ENCODE measurements around the gene RUNX3. TPM values are rescaled to one million over a fixed set of nuclear protein-coding genes. Genes with fewer than 3 reads are reported as not detected.

The RUNX3 gene
- polyA plus RNA-seq, 1 of the 3 experiments (the other 2 are of a cell fraction), result not detected

GRCh38 chr1:24856787-24857506, 73.1 kb downstream of the RUNX3 start:
- Histone ChIP-seq H3K36me3 (replicated peaks in 1 of 2; ENCODE audit: control insufficient read depth in 1 of 2, insufficient read depth in 2 of 2, low read length in 1 of 2) (peaks cover 0 to 2% of the 10 kb centered on the region in 2 experiments), H4K20me1 (ENCODE audit: insufficient read depth) (no peaks in the 10 kb centered on the region), H3K4me1 (ENCODE audit: control insufficient read depth in 1 of 2, insufficient read depth in 2 of 2, low read depth in 1 of 2, low read length in 1 of 2) (no peaks in the 10 kb centered on the region), H3K9ac (no peak overlapping the region), H3K4me3 (ENCODE audit: low read depth in 2 of 2, low read length in 1 of 2) (no peak overlapping the region), H3K27me3 (ENCODE audit: insufficient read depth) (no peaks in the 10 kb centered on the region), H3K9me3 (no peaks in the 10 kb centered on the region), H3F3A (replicated peaks; ENCODE audit: insufficient read depth) (no peaks in the 10 kb centered on the region), H3K27ac (ENCODE audit: low read depth in 2 of 2, low read length in 1 of 2) (no peak overlapping the region), H2AFZ (ENCODE audit: low read depth) (no peak overlapping the region), H3K9me2 (no peaks in the 10 kb centered on the region), H3K79me2 (ENCODE audit: insufficient read depth) (no peaks in the 10 kb centered on the region), H3K4me2 (no peak overlapping the region)
- POLR2A ChIA-PET, result no interaction called here
- no peak for DNase-seq
- TF ChIP-seq CTCF (IDR thresholded peaks at IDR 0.05) (no peak), TAF1 (IDR thresholded peaks at IDR 0.05; ENCODE audit: borderline replicate concordance, low read depth, low read length) (no peak), EZH2phosphoT487 (IDR thresholded peaks at IDR 0.05; ENCODE audit: borderline replicate concordance, low read depth) (no peak)
- WGBS (ENCODE audit: low lambda C conversion rate), result 85% methylated on average over 16 of the region's 16 CpGs
- CTCF ChIA-PET, result interaction anchor here (0.6 to 1.9 kb wide), 4 partner anchors 9 to 245 kb away, joined by 3 to 5 read pairs (median 4); no protein-coding TSS in a partner anchor

- H4K20me1 ChIP-seq (ENCODE audit: insufficient read depth), result no peaks in the 10 kb centered on the region
- H3K4me3 ChIP-seq (ENCODE audit: low read depth in 2 of 2, low read length in 1 of 2), result no peak overlapping the region
- no peaks in the 10 kb centered on the region for H3K79me2 ChIP-seq (ENCODE audit: insufficient read depth)
- H3K27ac ChIP-seq (ENCODE audit: low read depth in 2 of 2, low read length in 1 of 2), result no peak overlapping the region
- H3F3A ChIP-seq (replicated peaks; ENCODE audit: insufficient read depth), result no peaks in the 10 kb centered on the region
- H3K9me3 ChIP-seq, result no peaks in the 10 kb centered on the region
- peaks cover 0 to 7% of the 10 kb centered on the region in 2 experiments for H3K36me3 ChIP-seq (replicated peaks in 1 of 2; ENCODE audit: control insufficient read depth in 1 of 2, insufficient read depth in 2 of 2, low read length in 1 of 2)
- H3K4me1 ChIP-seq (ENCODE audit: control insufficient read depth in 1 of 2, insufficient read depth in 2 of 2, low read depth in 1 of 2, low read length in 1 of 2), result no peaks in the 10 kb centered on the region
- no peak overlapping the region for H3K4me2 ChIP-seq
- ChIA-PET CTCF (interaction anchor here (1.0 to 1.6 kb wide), 3 partner anchors 8 to 246 kb away, joined by 3 to 6 read pairs (median 5); no protein-coding TSS in a partner anchor), POLR2A (no interaction called here)
- no peak for DNase-seq
- H3K27me3 ChIP-seq (ENCODE audit: insufficient read depth), result no peaks in the 10 kb centered on the region
- no peaks in the 10 kb centered on the region for H3K9me2 ChIP-seq
- 76% methylated on average over 4 of the region's 5 CpGs for WGBS (ENCODE audit: low lambda C conversion rate)
- H2AFZ ChIP-seq (ENCODE audit: low read depth), result no peak overlapping the region
- no peak for TF ChIP-seq POLR2AphosphoS5 (IDR thresholded peaks at IDR 0.05; ENCODE audit: low read depth, low read length)
- no peak for TF ChIP-seq RCOR1 (IDR thresholded peaks at IDR 0.05; ENCODE audit: low read length)
- TF ChIP-seq MAX (IDR thresholded peaks at IDR 0.05; ENCODE audit: low read depth), result no peak
- TF ChIP-seq EP300 (IDR thresholded peaks at IDR 0.05; ENCODE audit: borderline replicate concordance in 1 of 2, low read depth in 1 of 2, low read length in 1 of 2), result no peak
- no peak for TF ChIP-seq FOSL2 (IDR thresholded peaks at IDR 0.05; ENCODE audit: borderline replicate concordance, low read depth)
- TF ChIP-seq RFX5 (IDR thresholded peaks at IDR 0.05; ENCODE audit: low read length), result no peak
- no peak for TF ChIP-seq JUND (IDR thresholded peaks at IDR 0.05)
- no peak for TF ChIP-seq PBX3 (IDR thresholded peaks at IDR 0.05)
- no peak for TF ChIP-seq USF2 (IDR thresholded peaks at IDR 0.05; ENCODE audit: borderline replicate concordance, low read depth, low read length)
- no peak for TF ChIP-seq MEF2A (IDR thresholded peaks at IDR 0.05; ENCODE audit: borderline replicate concordance, low read depth)
- TF ChIP-seq NFIC (IDR thresholded peaks at IDR 0.05; ENCODE audit: borderline replicate concordance), result no peak
- TF ChIP-seq ELF1 (IDR thresholded peaks at IDR 0.05), result no peak
- no peak for TF ChIP-seq FOXM1 (IDR thresholded peaks at IDR 0.05; ENCODE audit: low read depth)
- no peak for TF ChIP-seq REST (IDR thresholded peaks at IDR 0.05; ENCODE audit: low read depth, low read length)
- TF ChIP-seq IRF3 (IDR thresholded peaks at IDR 0.05; ENCODE audit: low read depth, low read length), result no peak
- TF ChIP-seq YY1 (IDR thresholded peaks at IDR 0.05; ENCODE audit: low read depth), result no peak
- no peak overlapping the region for H3K9ac ChIP-seq
Observed at GRCh38 chr1:24855474-24855873, 74.6 kb downstream of the RUNX3 start.
